Sigmoid colon (tissue), 7 donors: Measurements from ENCODE around the gene VPS13C. TPM values are rescaled to one million over a fixed set of nuclear protein-coding genes. Genes with fewer than 3 reads are reported as not detected.

Experiments used
- DNase-seq: peaks from one replicate; pipeline ENCODE4 v3.0.0-alpha.2; 2019
- H3K27ac ChIP-seq, 4 donors: fragments of 200-600 bp; sonication (generic); one replicate each; pipeline ENCODE4 v1.5.1; 2016 to 2019; ENCODE audit warnings: mild to moderate bottlenecking in 1 of 4
- H3K27me3 ChIP-seq, 3 donors: fragments of 200-600 bp; sonication (generic); one replicate each; pipeline ENCODE4 v1.5.1; 2019; ENCODE audit warnings: mild to moderate bottlenecking in 1 of 3
- H3K36me3 ChIP-seq, 4 donors: fragments of 200-600 bp; sonication (generic); one replicate each; pipeline ENCODE4 v1.5.1; 2016 to 2019
- H3K4me1 ChIP-seq, 4 donors: fragments of 200-600 bp; sonication (generic); one replicate each; pipeline ENCODE4 v1.5.1; 2017 to 2019
- H3K4me3 ChIP-seq, 4 donors: fragments of 200-600 bp; sonication (generic); one replicate each; pipeline ENCODE4 v1.5.1; 2017 to 2019; ENCODE audit warnings: mild to moderate bottlenecking in 2 of 4, moderate library complexity in 1 of 4
- H3K9me3 ChIP-seq, 4 donors: fragments of 200-600 bp in 3 of 4; sonication (generic) in 3 of 4; one replicate each; pipeline versions ENCODE4 v1.5.1 to v1.6.1; 2013 to 2019
- EP300 ChIP-seq, 4 donors: sonication (generic); formaldehyde crosslinking; IDR thresholded peaks; one replicate each; pipeline ENCODE4 v1.6.1; 2017; ENCODE audit warnings: antibody characterized with exemption in 4 of 4
- POLR2A ChIP-seq, 2 donors: fragments of 450-650 bp; IDR thresholded peaks; one replicate each; pipeline ENCODE4 v1.6.1; 2016; ENCODE audit warnings: antibody characterized with exemption in 2 of 2, mild to moderate bottlenecking in 2 of 2, moderate library complexity in 2 of 2
- POLR2AphosphoS5 ChIP-seq, 4 donors: sonication (generic); formaldehyde crosslinking; IDR thresholded peaks; one replicate each; pipeline ENCODE4 v1.6.1; 2017; ENCODE audit warnings: antibody characterized with exemption in 4 of 4
- WGBS, 2 donors: extraction: QIAGEN DNeasy Blood & Tissue Kit; methylation state at CpG; one replicate each; pipeline ENCODE4 v1.1.7; 2013; 5-methylcytosine and 5-hydroxymethylcytosine counted together
- intact Hi-C: fragments of 100-400 bp; cut with DNase I; formaldehyde crosslinking; loops from one replicate; pipeline ENCODE4 v1.15.1; 2023
- polyA plus RNA-seq, 3 donors: library from polyadenylated mRNA; stranded (reverse); fragments of 200-250 nt; gene quantifications; one replicate each; pipeline ENCODE4 v1.2.3, GENCODE V29; 2013
- total RNA-seq, 4 donors: library from RNA; depleted of rRNA; stranded (reverse); fragments of >200 nt; gene quantifications; one replicate each; pipeline ENCODE4 v1.1.0, GENCODE V29; 2016
- TF ChIP-seq, protein P1 (sequence below), 4 experiments: fragments of 450-650 bp in 3 of 4; fragments of 200-600 bp in 1 of 4; IDR thresholded peaks; one replicate each; pipeline ENCODE4 v1.5.1; 2016 to 2019; ENCODE audit warnings: antibody characterized with exemption in 4 of 4, mild to moderate bottlenecking in 3 of 4, moderate library complexity in 2 of 4
- donor health status: healthy with polysubstance abuse.
- donor health status: Bipolar disorder and iron deficiency.
- donor health status: healthy.

The VPS13C gene
- total and polyA plus RNA-seq, 7 donors: 2.1 to 112 (median 71.5) TPM

- no peaks in the 10 kb centered on the region for H3K27me3 ChIP-seq
- H3K36me3 ChIP-seq: no peaks in the 10 kb centered on the region
- TF ChIP-seq EP300 (IDR thresholded peaks at IDR 0.05): no peak
- H3K4me3 ChIP-seq: no peak overlapping the region
- intact Hi-C loops: no loop called here
- no peaks in the 10 kb centered on the region for H3K9me3 ChIP-seq
- H3K27ac ChIP-seq: no peak overlapping the region
- WGBS, 2 donors: 10 to 53% methylated on average over 2 of the region's 2 CpGs
- peaks cover 0 to 19% (median 15%) of the 10 kb centered on the region in 4 donors for H3K4me1 ChIP-seq
- no peak for DNase-seq
Measured at GRCh38 chr15:62107571-62108121, 47.4 kb upstream of the VPS13C start.

- Histone ChIP-seq H3K27me3 (no peaks in the 10 kb centered on the region), H3K4me1 (peaks cover 0 to 18% (median 14%) of the 10 kb centered on the region in 4 donors), H3K9me3 (no peaks in the 10 kb centered on the region), H3K36me3 (no peaks in the 10 kb centered on the region), H3K4me3 (no peak overlapping the region), H3K27ac (no peak overlapping the region)
- no peak for DNase-seq
- intact Hi-C loops: no loop called here
- WGBS, 2 donors: 95 to 96% methylated on average over 3 of the region's 3 CpGs
- TF ChIP-seq, protein P1, sequence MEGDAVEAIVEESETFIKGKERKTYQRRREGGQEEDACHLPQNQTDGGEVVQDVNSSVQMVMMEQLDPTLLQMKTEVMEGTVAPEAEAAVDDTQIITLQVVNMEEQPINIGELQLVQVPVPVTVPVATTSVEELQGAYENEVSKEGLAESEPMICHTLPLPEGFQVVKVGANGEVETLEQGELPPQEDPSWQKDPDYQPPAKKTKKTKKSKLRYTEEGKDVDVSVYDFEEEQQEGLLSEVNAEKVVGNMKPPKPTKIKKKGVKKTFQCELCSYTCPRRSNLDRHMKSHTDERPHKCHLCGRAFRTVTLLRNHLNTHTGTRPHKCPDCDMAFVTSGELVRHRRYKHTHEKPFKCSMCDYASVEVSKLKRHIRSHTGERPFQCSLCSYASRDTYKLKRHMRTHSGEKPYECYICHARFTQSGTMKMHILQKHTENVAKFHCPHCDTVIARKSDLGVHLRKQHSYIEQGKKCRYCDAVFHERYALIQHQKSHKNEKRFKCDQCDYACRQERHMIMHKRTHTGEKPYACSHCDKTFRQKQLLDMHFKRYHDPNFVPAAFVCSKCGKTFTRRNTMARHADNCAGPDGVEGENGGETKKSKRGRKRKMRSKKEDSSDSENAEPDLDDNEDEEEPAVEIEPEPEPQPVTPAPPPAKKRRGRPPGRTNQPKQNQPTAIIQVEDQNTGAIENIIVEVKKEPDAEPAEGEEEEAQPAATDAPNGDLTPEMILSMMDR (IDR thresholded peaks at IDR 0.05): no peak
- TF ChIP-seq POLR2A (IDR thresholded peaks at IDR 0.05) (no peak), POLR2AphosphoS5 (IDR thresholded peaks at IDR 0.05) (no peak), EP300 (IDR thresholded peaks at IDR 0.05) (no peak)
Measured at GRCh38 chr15:62106096-62106495, 45.8 kb upstream of the VPS13C start.

GRCh38 chr15:62105266-62105665 is 45.0 kb upstream of the VPS13C start:
- TF ChIP-seq, protein P1 (IDR thresholded peaks at IDR 0.05): no peak
- no peak for TF ChIP-seq EP300 (IDR thresholded peaks at IDR 0.05)
- TF ChIP-seq POLR2AphosphoS5 (IDR thresholded peaks at IDR 0.05): no peak
- TF ChIP-seq POLR2A (IDR thresholded peaks at IDR 0.05): no peak
- WGBS, 2 donors: 91 to 97% methylated on average over 11 of the region's 11 CpGs
- no peak overlapping the region for H3K27ac ChIP-seq
- H3K4me1 ChIP-seq: peaks cover 0 to 10% (median 6%) of the 10 kb centered on the region in 4 donors
- no peaks in the 10 kb centered on the region for H3K9me3 ChIP-seq
- H3K36me3 ChIP-seq: no peaks in the 10 kb centered on the region
- H3K4me3 ChIP-seq: no peak overlapping the region
- no peak for DNase-seq
- intact Hi-C loops: no loop called here
- H3K27me3 ChIP-seq: no peaks in the 10 kb centered on the region

- no peak for DNase-seq
- Histone ChIP-seq H3K9me3 (no peaks in the 10 kb centered on the region), H3K27me3 (no peaks in the 10 kb centered on the region), H3K4me1 (peaks cover 0 to 6% (median 2%) of the 10 kb centered on the region in 4 donors), H3K27ac (no peak overlapping the region), H3K4me3 (no peak overlapping the region), H3K36me3 (no peaks in the 10 kb centered on the region)
- 63 to 71% methylated on average over 5 of the region's 5 CpGs for WGBS, 2 donors
- TF ChIP-seq POLR2A (IDR thresholded peaks at IDR 0.05) (no peak), POLR2AphosphoS5 (IDR thresholded peaks at IDR 0.05) (no peak), EP300 (IDR thresholded peaks at IDR 0.05) (no peak)
- TF ChIP-seq, protein P1 (IDR thresholded peaks at IDR 0.05): no peak
- intact Hi-C loops: no loop called here
Measured at GRCh38 chr15:62104846-62105245, 44.6 kb upstream of the VPS13C start.

DNA sequence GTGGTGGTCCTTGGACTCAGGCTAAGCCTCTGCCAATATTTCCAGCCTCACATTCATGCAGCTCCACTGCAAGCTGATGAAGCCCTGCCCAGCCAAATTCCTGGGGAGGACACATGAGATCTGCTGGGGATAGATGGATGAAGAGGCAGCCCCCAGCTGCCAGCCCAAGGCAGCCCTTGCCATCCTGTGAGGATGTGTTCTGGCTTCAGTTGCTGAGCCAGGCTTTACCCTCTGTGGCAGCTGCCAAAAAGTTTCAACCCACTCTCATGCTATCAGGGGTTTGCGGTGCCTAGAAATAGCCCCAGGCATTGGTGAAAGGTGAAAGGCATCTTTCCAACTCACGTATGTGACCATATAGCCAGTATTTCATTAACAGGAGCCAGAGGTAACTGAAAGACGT is 44.2 kb upstream of the VPS13C start:
- H3K4me1 ChIP-seq: peaks cover 0 to 2% (median 0%) of the 10 kb centered on the region in 4 donors
- H3K36me3 ChIP-seq: no peaks in the 10 kb centered on the region
- 79 to 83% methylated on average over 3 of the region's 3 CpGs for WGBS, 2 donors
- DNase-seq: no peak
- TF ChIP-seq EP300 (IDR thresholded peaks at IDR 0.05) (no peak), POLR2AphosphoS5 (IDR thresholded peaks at IDR 0.05) (no peak), POLR2A (IDR thresholded peaks at IDR 0.05) (no peak)
- TF ChIP-seq, protein P1 (IDR thresholded peaks at IDR 0.05): no peak
- H3K4me3 ChIP-seq: no peak overlapping the region
- H3K27me3 ChIP-seq: no peaks in the 10 kb centered on the region
- H3K9me3 ChIP-seq: no peaks in the 10 kb centered on the region
- H3K27ac ChIP-seq: no peak overlapping the region
- intact Hi-C loops: no loop called here
